Measurements from ENCODE around the gene PREX1. TPM values are rescaled to one million over a fixed set of nuclear protein-coding genes. Genes with fewer than 3 reads are reported as not detected.

Gene PREX1
- polyA plus RNA-seq, 1 of the 3 experiments (the other 2 are of a cell fraction) = 5.3 TPM

- Histone ChIP-seq H3K4me1 (ENCODE audit: control insufficient read depth in 1 of 2, insufficient read depth in 2 of 2, low read depth in 1 of 2, low read length in 1 of 2) (no peaks in the 10 kb centered on the region; a peak in 1 of 4 replicates), H3K27ac (ENCODE audit: low read depth in 2 of 2, low read length in 1 of 2) (no peak overlapping the region), H3F3A (replicated peaks; ENCODE audit: insufficient read depth) (no peaks in the 10 kb centered on the region), H4K20me1 (ENCODE audit: insufficient read depth) (no peaks in the 10 kb centered on the region), H3K9me2 (no peaks in the 10 kb centered on the region), H3K36me3 (replicated peaks in 1 of 2; ENCODE audit: control insufficient read depth in 1 of 2, insufficient read depth in 2 of 2, low read length in 1 of 2) (no peaks in the 10 kb centered on the region), H3K79me2 (ENCODE audit: insufficient read depth) (no peaks in the 10 kb centered on the region), H3K9me3 (no peaks in the 10 kb centered on the region), H3K4me3 (ENCODE audit: low read depth in 2 of 2, low read length in 1 of 2) (no peak overlapping the region), H3K4me2 (no peak overlapping the region), H2AFZ (ENCODE audit: low read depth) (no peak overlapping the region), H3K27me3 (ENCODE audit: insufficient read depth) (no peaks in the 10 kb centered on the region), H3K9ac (no peak overlapping the region)
- 68% methylated on average over 7 of the region's 8 CpGs for WGBS (ENCODE audit: low lambda C conversion rate)
- ChIA-PET POLR2A (no interaction called here), CTCF (interaction anchor here (0.8 kb wide), 1 partner anchor 18 kb away, joined by 3 read pairs; no protein-coding TSS in a partner anchor)
- DNase-seq = no peak
- no peak for TF ChIP-seq USF1 (IDR thresholded peaks at IDR 0.05; ENCODE audit: borderline replicate concordance, low read depth)
- TF ChIP-seq REST (IDR thresholded peaks at IDR 0.05; ENCODE audit: low read depth, low read length) = no peak
- no peak for TF ChIP-seq PBX3 (IDR thresholded peaks at IDR 0.05)
- TF ChIP-seq POLR2AphosphoS5 (IDR thresholded peaks at IDR 0.05; ENCODE audit: low read depth, low read length) = no peak
Observed at GRCh38 chr20:48722737-48723191, 105.0 kb downstream of the PREX1 start.

GRCh38 chr20:48722002-48722731 lies 105.6 kb downstream of the PREX1 start:
- H3K79me2 ChIP-seq (ENCODE audit: insufficient read depth) = no peaks in the 10 kb centered on the region
- ChIA-PET CTCF (interaction anchor here (0.8 kb wide), 1 partner anchor 10 kb away, joined by 3 read pairs; no protein-coding TSS in a partner anchor), POLR2A (no interaction called here)
- H3K27ac ChIP-seq (ENCODE audit: low read depth in 2 of 2, low read length in 1 of 2) = no peak overlapping the region
- H2AFZ ChIP-seq (ENCODE audit: low read depth) = no peak overlapping the region
- no peak overlapping the region for H3K4me3 ChIP-seq (ENCODE audit: low read depth in 2 of 2, low read length in 1 of 2)
- H3K36me3 ChIP-seq (replicated peaks in 1 of 2; ENCODE audit: control insufficient read depth in 1 of 2, insufficient read depth in 2 of 2, low read length in 1 of 2) = no peaks in the 10 kb centered on the region
- no peak overlapping the region for H3K4me2 ChIP-seq
- no peaks in the 10 kb centered on the region for H3K9me3 ChIP-seq
- no peaks in the 10 kb centered on the region; a peak in 1 of 4 replicates for H3K4me1 ChIP-seq (ENCODE audit: control insufficient read depth in 1 of 2, insufficient read depth in 2 of 2, low read depth in 1 of 2, low read length in 1 of 2)
- TF ChIP-seq EP300 (IDR thresholded peaks at IDR 0.05; ENCODE audit: borderline replicate concordance in 1 of 2, low read depth in 1 of 2, low read length in 1 of 2) (no peak), MAX (IDR thresholded peaks at IDR 0.05; ENCODE audit: low read depth) (no peak), SMC3 (IDR thresholded peaks at IDR 0.05; ENCODE audit: low read depth, low read length) (no peak), RFX5 (IDR thresholded peaks at IDR 0.05; ENCODE audit: low read length) (no peak), ELF1 (IDR thresholded peaks at IDR 0.05) (no peak), YY1 (IDR thresholded peaks at IDR 0.05; ENCODE audit: low read depth) (no peak)
- WGBS (ENCODE audit: low lambda C conversion rate) = 87% methylated on average over 13 of the region's 14 CpGs
- no peaks in the 10 kb centered on the region for H3K9me2 ChIP-seq
- H3F3A ChIP-seq (replicated peaks; ENCODE audit: insufficient read depth) = no peaks in the 10 kb centered on the region
- DNase-seq = no peak
- no peak overlapping the region for H3K9ac ChIP-seq
- no peaks in the 10 kb centered on the region for H4K20me1 ChIP-seq (ENCODE audit: insufficient read depth)
- no peaks in the 10 kb centered on the region for H3K27me3 ChIP-seq (ENCODE audit: insufficient read depth)
